Measurements from ENCODE around the gene GRM5. TPM values are rescaled to one million over a fixed set of nuclear protein-coding genes. Genes with fewer than 3 reads are reported as not detected.

GRM5 gene
- not detected in 5 replicates for total RNA-seq (2022; extraction: Qiagen RNA extraction; ENCODE audit: low read depth)

DNA sequence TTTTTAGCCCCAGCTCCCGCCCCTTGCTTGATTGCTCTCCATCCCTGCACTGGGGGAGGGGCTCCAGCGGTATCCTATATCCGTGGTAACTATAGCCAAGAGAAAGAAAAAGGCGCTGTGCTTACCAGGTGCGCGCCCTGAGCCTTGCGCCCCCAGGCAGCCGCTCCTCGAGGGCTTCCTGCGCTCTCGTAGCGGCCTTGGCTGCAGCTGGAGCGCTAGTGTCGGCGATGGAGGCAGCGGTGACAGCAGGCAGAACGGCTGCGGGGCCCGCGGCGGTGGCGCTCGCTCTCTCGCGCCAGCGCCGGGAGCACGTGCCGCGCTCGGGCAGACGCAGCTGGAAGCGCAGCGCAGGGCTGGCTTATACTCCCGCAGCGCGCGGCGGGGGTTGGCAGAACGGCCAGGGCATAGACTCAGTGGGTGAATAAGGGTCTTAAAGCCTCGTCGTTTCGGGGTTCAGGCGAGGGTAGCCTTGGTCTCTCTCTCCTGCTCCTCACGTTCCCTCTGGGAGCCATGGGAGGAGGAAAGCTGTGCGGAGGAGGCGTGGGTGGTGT lies at the start of gene GRM5:
Gene GRM5 (minus strand): TSS at position 332 of the 551 bp plus-strand sequence. CDS start 18,110 bp downstream, outside the sequence.

Other genes starting within 250 kb of the GRM5 start
- not detected in 5 replicates for gene TYR, start 111.9 kb upstream of the GRM5 start, total RNA-seq (2022; extraction: Qiagen RNA extraction; ENCODE audit: low read depth)